HG03469 (cell line): ENCODE results near the gene MT1A.
"Not testable (repeated sequence)": the region's sequence is repeated elsewhere in the genome, so short reads cannot be mapped to it uniquely, and the experiment has no call there.

Experiments used
- ATAC-seq: cut with Tn5 transposase; IDR thresholded peaks from one replicate; pipeline ENCODE4 v1.9.1; 2021; ENCODE audit warnings: mild to moderate bottlenecking, moderate library complexity, moderate number of reproducible peaks; ENCODE audit not compliant: unreplicated experiment

MT1A gene

GRCh38 chr16:56610017-56610608 lies 28.4 kb upstream of the MT1A start:
- no peak for ATAC-seq

GRCh38 chr16:56610609-56611111 lies 27.8 kb upstream of the MT1A start:
- no peak for ATAC-seq

- no peak for ATAC-seq
Observed at GRCh38 chr16:56611281-56611833, 27.1 kb upstream of the MT1A start.

- ATAC-seq, result no peak
Observed at GRCh38 chr16:56613706-56614105, 24.8 kb upstream of the MT1A start.

GRCh38 chr16:56614549-56614991 lies 23.9 kb upstream of the MT1A start:
- no peak for ATAC-seq

GRCh38 chr16:56615353-56615752 lies 23.1 kb upstream of the MT1A start:
- ATAC-seq, result no peak

- ATAC-seq, result no peak
Observed at GRCh38 chr16:56616608-56617211, 21.8 kb upstream of the MT1A start.

- ATAC-seq, result no peak
Observed at GRCh38 chr16:56617212-56618085, 21.0 kb upstream of the MT1A start.

- no peak for ATAC-seq
Observed at GRCh38 chr16:56618138-56618537, 20.3 kb upstream of the MT1A start.

- no peak for ATAC-seq
Observed at GRCh38 chr16:56620339-56620897, 18.0 kb upstream of the MT1A start.

- ATAC-seq, result not testable (repeated sequence)
Observed at GRCh38 chr16:56621665-56622445, 16.6 kb upstream of the MT1A start.

- not testable (repeated sequence) for ATAC-seq
Observed at GRCh38 chr16:56623184-56623583, 15.3 kb upstream of the MT1A start.

GRCh38 chr16:56623637-56624036 lies 14.8 kb upstream of the MT1A start:
- no peak for ATAC-seq

- no peak for ATAC-seq
Observed at GRCh38 chr16:56625140-56625942, 13.1 kb upstream of the MT1A start, which contains the start of gene MT1E. MT1E (plus strand) TSS chr16:56625781; CDS start chr16:56625852, 71 bp downstream.

- ATAC-seq, result no peak
Observed at GRCh38 chr16:56625943-56626654, 12.4 kb upstream of the MT1A start.

- ATAC-seq, result no peak
Observed at GRCh38 chr16:56626685-56627084, 11.8 kb upstream of the MT1A start.

- ATAC-seq, result no peak
Observed at GRCh38 chr16:56628486-56629350, 9.7 kb upstream of the MT1A start.

- no peak for ATAC-seq
Observed at GRCh38 chr16:56629531-56629930, 8.9 kb upstream of the MT1A start.
